GOT3 (cell line): ENCODE results near the gene DOC2A.

ENCODE experiments used
- DNase-seq: peaks from one replicate; lab custom pipeline; 2025; ENCODE audit warnings: mixed read lengths; lab: John Stamatoyannopoulos, UW

The DOC2A gene

DNA sequence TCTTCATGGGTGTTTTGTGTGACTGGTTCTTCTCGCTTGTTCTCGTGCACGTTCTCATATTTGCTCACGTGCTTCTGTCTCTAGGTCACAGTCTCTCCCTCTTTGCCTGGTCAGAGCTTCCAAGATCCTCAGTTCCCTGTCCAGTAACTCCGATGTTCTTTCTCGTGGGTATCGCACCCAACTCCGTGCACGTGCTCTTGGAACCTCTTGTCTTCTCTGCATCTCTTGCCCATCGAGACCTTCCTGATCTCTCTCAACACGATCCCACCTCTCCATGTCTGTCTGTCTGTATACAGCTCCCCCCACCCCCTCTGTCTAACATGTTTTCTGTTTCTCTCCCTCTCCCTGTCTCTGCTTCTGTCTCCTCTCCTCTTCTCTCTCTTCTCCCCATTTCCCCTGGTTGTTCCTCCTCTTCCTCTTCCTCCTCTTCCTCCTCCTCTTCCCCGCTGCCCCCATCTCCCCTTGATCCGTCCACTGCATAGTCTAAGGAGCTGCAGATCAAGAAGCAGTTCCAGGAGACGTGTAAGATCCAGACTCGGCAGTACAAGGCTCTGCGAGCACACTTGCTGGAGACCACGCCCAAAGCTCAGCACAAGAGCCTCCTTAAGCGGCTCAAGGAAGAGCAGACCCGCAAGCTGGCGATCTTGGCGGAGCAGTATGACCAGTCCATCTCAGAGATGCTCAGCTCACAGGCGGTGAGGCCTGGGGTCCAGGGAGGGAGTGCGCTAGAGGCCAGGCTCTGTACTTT lies 21.5 kb downstream of the DOC2A start:
- no peak for DNase-seq

DNA sequence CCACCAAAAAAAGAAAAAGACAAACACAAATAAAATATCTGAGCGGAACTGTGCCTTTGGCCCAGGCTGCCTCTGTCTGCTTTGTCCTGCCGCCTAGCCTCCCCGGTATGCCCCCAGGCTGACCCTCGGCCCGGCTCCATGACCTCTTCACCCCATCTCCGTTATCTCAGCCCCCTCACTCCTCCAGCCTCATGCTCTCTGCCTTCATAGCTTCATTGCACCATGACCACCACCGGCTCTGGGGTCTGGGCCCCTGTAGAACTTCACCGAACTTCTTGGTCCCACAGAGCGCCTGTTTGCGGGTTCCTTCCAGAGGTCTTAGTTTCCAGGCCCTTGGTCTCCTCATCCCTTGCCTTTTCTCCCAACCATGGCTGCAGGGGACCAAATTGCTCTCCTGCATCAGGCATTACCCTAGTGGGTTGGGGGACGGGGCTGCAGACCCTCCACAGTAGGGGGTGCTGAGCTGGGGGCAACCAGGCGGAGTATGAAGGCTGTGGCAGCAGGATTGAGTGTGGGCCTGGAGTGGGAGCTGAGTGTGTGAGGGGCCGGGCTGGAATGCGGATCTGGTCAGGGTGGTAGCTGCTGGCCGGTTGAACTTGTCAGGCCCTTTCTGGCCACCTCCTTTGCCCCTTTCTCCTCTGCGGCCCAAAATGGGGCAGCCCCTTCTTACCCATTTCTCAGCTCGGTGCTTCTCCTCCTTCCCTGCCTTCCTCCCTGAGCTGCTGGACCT lies 22.3 kb downstream of the DOC2A start:
- no peak for DNase-seq

DNA sequence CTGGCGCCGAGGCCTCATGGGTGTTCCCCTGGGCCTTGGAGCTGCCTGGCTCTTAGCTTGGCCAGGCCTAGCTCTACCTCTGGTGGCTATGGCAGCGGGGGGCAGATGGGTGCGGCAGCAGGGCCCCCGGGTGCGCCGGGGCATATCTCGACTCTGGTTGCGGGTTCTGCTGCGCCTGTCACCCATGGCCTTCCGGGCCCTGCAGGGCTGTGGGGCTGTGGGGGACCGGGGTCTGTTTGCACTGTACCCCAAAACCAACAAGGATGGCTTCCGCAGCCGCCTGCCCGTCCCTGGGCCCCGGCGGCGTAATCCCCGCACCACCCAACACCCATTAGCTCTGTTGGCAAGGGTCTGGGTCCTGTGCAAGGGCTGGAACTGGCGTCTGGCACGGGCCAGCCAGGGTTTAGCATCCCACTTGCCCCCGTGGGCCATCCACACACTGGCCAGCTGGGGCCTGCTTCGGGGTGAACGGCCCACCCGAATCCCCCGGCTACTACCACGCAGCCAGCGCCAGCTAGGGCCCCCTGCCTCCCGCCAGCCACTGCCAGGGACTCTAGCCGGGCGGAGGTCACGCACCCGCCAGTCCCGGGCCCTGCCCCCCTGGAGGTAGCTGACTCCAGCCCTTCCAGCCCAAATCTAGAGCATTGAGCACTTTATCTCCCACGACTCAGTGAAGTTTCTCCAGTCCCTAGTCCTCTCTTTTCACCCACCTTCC lies 23.3 kb downstream of the DOC2A start:
- no peak for DNase-seq

DNA sequence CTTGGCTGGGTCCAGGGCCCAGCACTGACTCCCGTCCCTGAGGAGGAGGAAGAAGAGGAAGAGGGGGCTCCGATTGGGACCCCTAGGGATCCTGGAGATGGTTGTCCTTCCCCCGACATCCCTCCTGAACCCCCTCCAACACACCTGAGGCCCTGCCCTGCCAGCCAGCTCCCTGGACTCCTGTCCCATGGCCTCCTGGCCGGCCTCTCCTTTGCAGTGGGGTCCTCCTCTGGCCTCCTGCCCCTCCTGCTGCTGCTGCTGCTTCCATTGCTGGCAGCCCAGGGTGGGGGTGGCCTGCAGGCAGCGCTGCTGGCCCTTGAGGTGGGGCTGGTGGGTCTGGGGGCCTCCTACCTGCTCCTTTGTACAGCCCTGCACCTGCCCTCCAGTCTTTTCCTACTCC lies 23.9 kb downstream of the DOC2A start:
- no peak for DNase-seq

DNA sequence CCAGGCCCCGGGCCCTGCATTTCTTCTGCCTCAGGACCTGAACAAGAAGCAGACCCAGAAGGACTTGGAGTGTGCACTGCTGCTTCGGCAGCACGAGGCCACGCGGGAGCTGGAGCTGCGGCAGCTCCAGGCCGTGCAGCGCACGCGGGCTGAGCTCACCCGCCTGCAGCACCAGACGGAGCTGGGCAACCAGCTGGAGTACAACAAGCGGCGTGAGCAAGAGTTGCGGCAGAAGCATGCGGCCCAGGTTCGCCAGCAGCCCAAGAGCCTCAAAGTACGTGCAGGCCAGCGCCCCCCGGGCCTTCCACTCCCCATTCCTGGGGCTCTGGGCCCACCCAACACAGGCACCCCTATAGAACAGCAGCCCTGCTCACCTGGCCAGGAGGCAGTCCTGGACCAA lies 24.6 kb downstream of the DOC2A start:
- no peak for DNase-seq

DNA sequence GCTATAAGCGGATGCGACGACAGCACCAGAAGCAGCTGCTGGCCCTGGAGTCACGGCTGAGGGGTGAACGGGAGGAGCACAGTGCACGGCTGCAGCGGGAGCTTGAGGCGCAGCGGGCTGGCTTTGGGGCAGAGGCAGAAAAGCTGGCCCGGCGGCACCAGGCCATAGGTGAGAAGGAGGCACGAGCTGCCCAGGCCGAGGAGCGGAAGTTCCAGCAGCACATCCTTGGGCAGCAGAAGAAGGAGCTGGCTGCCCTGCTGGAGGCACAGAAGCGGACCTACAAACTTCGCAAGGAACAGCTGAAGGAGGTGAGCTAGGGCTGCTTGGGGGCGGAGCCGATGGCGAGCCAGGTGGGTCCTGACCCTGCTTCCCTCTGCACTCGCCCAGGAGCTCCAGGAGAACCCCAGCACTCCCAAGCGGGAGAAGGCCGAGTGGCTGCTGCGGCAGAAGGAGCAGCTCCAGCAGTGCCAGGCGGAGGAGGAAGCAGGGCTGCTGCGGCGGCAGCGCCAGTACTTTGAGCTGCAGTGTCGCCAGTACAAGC lies 25.5 kb downstream of the DOC2A start:
- DNase-seq = no peak

DNA sequence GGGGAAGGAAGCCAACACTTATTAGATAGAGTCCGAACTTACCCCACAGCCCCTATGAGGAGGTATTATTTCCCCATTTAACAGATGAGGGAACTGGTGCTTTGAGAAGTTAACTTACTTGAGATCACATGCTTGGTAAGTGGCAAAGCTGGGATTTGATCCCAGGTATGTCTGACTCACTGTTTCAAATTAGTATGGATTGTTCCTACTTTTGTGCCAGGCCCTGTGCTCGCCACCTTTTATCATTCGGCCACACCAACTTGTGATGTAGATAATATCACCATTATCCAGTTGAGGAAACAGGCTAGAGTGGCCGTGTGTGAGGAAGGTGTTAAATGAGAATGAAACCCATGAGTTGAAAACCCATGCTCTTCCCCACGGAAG lies 26.1 kb downstream of the DOC2A start:
- no peak for DNase-seq

DNA sequence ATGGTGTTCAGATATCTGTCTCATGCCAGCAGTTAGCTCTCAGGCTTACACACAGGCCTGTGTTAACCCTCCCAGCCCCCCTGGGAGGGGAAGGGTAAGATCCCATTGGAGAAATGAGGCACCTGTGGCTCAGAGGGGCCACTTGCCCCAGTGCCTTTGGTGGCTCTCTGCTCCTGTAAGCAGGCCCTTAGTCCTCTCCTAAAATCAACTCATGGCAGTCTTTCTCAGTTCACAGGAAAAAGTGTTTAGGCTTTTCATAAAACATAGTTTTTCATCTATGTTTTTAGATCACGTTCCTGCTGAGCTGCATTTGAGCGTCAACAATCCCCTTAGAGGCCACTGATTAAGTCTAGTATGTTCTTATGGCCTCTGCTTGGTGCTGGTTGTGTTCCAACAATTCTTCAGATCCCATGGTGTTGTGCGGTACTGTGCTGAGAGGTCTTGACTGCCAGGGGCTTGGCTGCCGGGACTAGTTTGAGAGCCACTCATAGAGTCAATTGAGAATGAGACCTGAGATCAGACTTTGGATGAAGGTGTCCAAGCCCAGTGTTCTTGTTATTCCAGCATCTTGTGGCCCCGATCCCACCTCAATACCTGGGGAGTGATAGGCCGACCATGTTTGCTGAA lies 26.6 kb downstream of the DOC2A start:
- DNase-seq = no peak

DNA sequence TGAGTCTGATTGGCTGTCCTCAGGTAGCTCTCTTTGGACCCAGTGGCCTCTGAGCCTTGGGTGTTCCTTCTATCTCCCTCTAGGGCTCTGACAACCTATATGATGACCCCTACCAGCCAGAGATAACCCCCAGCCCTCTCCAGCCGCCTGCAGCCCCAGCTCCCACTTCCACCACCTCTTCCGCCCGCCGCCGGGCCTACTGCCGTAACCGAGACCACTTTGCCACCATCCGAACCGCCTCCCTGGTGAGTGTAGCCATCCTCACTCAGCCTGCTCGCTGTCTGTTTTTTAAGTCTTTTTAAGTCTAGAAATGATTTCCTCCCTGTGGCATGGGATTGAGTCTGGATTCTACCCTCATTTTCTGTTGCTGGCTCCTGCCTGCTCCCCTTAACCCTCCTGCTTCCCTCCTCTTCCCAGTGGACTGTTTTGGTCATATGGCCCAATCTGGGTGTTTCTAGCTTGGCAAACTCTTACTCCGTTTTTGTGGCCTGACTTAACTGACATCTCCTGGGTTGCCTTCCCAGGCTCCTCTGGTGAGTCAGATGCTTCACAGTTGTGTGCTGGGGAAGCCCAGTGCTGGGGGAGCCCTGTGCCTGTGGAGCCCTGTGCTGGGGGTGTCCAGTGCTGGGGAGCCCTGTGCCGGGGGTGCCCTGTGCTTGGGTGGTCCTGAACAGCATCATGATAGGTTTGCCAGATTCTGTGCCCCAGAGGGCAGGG lies 27.2 kb downstream of the DOC2A start:
- DNase-seq = no peak

DNA sequence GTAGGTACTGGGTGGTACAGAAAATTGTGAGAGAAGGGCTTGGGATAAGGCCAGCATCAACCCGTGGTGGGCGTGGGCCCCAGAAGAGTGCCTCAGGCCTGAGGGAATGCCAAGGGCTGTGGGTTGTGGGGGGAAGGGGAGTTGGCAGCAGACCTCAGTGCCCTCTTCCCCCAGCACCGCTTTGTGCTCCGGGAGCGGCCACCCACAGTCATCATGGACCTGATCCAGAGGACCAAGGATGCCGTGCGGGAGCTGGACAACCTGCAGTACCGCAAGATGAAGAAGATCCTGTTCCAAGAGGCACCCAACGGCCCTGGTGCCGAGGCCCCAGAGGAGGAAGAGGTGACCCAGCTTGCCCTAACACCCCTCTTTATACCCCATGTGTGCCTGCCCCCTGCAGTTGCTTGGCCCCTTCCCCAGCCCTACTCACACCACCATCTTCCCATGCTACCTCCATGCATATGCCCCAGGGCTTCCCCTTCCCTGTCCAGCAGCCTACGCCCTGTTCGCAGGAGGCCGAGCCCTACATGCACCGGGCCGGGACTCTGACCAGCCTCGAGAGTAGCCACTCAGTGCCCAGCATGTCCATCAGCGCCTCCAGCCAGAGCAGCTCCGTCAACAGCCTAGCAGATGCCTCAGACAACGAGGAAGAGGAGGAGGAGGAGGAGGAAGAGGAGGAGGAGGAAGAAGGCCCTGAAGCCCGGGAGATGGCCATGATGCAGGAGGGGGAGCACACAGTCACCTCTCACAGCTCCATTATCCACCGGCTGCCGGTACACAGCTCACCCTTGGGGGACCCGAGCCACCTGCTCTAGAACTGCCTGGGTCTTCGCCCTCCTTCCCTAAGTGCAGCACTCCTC lies 28.0 kb downstream of the DOC2A start:
- no peak for DNase-seq

DNA sequence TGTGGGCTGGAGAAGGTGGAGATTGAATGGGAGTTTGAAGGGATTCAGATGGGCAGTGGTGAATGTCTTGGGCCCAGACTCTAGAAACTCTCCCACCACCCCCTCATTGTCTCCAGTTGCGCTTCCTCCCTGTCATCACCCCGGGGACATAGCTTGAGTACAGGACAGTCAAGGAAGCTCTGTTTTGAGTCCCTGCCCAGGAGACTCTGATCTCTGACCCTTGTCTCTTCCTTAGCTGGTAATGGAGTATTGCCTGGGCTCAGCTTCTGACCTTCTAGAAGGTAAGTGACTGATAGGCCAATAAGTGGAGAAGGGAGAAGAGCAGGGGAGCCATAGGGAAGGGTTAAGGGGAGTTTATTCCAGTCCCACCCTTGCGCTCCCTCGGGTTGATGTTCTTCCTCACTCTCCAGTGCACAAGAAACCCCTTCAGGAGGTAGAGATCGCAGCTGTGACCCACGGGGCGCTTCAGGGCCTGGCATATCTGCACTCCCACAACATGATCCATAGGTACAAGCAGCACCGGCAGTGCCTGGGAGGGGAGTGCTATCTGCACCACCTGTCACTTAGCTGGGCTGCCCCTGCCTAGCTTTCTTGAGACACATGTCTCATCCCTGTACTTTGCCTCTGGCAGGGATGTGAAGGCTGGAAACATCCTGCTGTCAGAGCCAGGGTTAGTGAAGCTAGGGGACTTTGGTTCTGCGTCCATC lies 32.1 kb downstream of the DOC2A start:
- DNase-seq = no peak

DNA sequence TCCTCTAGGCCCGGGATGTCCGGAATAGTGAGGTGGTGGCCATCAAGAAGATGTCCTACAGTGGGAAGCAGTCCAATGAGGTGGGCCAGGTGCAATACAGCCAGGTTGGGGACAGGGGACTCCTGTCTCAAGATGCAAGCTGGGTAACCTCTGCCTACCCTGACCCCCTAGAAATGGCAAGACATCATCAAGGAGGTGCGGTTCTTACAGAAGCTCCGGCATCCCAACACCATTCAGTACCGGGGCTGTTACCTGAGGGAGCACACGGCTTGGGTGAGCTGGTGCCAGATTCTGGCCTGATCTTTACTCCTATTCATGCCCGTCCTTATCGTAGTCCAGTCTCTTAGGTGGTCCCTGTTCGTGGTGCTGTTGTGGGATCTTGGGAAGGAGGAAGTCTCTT lies 32.7 kb downstream of the DOC2A start:
- DNase-seq = no peak

DNA sequence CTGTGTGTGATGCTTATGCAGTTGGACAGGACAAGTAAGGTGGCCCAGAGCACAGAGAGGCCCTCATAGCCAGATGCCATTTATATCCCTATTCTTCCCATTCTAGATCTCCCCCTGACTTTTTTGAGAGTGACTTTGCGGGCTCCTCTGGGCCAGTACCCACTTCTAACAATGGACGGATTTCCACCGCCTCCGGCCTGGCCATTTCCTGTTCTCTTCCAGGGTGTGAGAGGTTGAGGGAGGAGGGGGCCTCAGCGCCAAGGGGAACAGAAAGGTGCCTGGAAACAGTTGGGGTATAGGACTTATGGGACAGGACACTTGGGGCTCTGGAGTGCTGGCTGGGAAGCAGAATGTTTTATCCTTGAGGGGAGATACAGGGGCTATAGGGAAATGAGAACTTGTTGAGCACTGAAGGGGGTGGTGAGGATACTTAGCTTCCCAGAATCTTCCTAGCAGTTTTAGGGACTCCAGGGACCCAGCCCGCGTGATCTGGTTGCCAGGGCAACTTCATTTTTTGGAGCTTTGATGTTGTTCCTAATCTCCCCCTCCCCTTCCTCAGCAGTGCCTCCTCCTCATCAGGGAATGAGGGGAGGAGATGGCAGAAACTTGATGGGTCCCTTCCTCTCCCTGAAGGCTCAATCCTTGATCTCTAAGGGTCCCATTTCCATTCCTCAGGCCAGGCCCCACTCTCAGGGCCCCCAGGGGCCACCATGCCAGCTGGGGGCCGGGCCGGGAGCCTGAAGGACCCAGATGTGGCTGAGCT lies 33.6 kb downstream of the DOC2A start:
- no peak for DNase-seq

DNA sequence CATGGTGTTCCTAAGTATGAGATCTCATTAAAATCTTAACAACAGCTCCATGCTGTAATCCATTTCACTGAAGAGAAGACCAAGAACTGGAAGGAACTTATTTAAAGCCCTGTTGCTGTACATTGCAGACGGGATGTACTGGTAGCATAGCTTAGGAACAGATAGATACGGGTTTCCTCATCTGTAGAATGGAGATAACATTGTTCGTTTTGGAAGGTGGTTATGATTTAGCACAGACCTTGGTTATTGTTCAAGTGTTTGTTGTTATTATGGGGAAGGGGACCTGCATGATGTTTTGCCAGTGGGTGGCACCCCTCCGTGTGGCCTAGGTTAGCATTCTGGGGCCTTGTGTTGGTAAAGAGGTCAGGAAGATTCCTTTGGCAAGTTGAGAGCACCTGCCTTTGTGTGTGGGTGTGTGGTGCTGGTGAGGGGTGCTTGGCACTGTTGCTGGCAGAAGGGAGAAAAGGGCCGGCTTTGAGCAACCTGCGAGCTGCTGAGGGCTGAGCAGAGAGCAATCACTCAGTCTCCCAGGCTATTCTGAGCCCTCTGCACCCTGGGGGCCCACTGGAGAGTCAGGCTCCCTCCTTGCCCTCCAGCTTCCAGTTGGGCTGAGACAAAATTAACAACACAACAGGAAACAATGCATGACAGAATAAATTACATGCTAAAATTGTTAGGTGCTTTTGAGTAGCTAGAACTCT lies 34.9 kb downstream of the DOC2A start:
- no peak for DNase-seq

DNA sequence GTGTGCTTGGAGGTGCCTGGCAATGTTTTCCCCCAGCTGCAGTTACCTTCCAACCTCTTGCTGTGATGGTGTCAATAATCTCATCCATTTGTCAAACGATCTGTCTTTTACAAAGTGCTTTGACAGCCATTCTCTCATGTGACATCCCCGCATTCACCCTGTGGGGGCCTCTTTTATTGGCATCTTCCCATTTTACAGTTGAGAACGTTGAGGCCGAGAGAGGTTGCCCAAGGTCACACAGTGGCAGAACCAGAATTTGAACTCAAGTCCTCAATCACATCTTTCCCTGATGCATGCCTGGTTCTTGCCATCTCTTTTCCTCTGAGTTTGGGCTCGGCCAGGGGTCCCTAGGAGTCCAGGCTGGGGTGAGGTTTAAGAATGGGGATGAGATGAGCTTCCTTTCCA lies 35.7 kb downstream of the DOC2A start:
- DNase-seq = no peak

DNA sequence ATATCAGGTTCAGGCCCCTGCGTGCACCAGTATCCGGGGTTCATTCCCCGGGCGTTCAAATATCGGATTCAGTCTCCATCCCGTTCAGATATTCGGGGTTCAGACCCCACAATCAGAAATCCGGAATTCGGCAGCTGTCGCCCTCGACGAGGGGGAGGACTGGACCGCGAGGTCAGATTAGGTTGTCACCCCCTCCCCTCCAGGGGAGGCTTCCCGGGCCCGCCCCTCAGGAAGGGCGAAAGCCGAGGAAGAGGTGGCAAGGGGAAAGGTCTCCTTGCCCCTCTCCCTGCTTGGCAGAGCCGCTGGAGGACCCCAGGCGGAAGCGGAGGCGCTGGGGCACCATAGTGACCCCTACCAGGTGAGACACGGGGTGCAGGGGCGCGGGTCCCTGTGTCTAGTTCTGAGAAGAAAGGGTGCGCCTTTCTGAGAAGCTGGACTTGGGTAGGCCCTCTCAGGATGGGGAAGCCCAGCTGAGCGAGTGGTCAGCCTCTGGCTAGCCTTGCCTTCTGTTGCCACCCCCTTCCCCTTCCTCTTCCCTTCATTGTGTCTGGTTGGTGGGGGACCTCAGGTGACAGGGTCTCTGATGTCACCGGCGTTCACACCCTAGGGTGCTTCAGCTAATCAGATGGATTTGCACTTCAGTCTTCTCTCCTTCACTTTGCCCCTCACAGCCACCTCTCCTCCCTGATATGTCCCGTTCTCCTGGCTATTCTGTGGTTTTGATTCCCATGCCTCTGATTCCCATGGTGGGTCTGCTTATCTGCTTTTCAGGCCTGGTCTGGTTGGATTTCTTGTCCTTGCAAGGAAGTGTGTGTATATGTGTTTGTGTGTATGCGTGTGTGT lies 36.3 kb downstream of the DOC2A start:
- DNase-seq = no peak

DNA sequence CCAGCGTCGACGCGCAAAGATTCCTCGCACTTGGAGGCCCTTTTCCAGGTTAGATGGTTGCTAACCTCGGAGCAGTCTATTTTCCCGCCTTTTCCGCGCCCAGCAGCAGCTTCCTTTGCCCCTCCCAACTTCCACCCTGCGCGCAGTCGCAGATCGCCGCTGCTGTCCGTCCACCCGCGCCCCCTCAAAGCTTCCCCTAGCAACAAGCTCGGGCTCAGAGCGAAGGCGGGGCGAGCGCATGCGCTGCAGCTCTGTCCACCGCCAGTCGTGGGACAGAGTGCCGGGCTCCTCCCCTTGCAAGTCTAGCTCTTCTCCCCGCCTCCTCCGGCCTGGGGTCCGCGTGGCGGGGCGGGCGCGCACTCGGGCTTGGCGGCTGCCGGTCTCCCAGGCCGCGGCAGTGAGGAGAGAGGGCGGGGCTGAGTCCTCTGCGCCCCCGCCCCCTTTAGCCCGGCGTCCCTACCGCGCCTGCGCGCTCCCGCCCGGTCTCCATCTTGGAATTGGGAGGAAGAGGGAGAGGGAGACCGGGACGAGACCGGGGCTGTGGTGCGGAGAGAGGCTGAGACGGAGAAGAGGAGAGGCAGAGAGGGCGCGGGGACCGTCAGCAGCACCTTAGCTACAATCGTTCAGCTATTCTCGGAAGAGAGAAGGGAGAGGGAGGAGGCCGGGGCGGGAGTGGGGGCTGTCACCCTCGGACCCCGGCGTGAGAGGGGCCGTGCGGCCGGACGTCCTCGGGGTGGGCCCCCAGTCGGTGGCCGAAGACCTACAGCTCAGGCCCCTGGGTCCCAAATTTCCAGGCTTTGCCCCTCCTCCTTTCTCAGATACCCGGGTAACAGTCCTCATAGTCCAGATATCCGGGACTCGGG lies 37.2 kb downstream of the DOC2A start, which contains the start of gene TAOK2:
TSS of gene TAOK2 (plus strand) at position 485 of the 863 bp plus-strand sequence. CDS start 3,905 bp downstream, outside the sequence.
- peak; percentile 96 for DNase-seq
